GM21515 (cell line): Measurements from ENCODE around the gene ANTKMT.

Experiments used
- ATAC-seq: cut with Tn5 transposase; IDR thresholded peaks from one replicate; pipeline ENCODE4 v1.9.1; 2021; ENCODE audit not compliant: unreplicated experiment

ANTKMT gene, protein sequence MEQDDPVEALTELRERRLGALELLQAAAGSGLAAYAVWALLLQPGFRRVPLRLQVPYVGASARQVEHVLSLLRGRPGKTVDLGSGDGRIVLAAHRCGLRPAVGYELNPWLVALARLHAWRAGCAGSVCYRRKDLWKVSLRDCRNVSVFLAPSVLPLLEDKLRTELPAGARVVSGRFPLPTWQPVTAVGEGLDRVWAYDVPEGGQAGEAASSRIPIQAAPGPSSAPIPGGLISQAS

DNA sequence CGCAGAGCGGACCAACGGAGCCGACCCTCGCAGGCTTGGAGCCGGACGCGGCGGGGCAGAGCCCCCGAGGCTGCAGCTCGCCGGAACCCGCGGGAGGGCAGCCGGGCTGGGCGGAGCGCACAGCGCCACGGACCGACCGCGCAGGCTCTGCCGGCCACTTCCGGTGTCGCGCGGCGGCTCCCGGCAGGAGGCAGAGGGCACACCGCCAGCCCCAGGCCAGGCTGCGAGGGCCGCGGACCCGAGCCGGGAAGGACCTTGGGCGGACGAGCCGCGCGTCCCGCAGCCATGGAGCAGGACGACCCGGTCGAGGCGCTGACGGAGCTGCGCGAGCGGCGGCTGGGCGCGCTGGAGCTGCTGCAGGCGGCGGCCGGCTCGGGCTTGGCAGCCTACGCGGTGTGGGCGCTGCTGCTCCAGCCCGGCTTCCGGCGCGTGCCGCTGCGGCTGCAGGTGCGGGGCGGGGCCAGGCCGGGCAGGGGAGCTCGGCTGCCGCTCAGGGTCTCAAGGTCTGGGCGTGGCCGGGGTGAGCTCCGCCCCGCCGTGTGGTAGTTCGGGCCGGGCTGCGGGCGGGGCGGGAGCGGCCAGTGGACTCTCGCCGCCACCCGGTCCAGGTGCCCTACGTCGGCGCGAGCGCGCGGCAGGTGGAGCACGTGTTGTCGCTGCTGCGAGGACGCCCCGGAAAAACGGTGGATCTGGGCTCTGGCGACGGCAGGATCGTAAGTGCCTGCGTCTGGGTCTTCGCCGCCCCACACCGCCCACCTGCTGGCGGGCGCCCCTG lies at the start of gene ANTKMT:
Gene ANTKMT (plus strand): TSS at position 157 of the 775 bp plus-strand sequence. CDS start 129 bp downstream, at position 286.
- ATAC-seq: peak; percentile 63

DNA sequence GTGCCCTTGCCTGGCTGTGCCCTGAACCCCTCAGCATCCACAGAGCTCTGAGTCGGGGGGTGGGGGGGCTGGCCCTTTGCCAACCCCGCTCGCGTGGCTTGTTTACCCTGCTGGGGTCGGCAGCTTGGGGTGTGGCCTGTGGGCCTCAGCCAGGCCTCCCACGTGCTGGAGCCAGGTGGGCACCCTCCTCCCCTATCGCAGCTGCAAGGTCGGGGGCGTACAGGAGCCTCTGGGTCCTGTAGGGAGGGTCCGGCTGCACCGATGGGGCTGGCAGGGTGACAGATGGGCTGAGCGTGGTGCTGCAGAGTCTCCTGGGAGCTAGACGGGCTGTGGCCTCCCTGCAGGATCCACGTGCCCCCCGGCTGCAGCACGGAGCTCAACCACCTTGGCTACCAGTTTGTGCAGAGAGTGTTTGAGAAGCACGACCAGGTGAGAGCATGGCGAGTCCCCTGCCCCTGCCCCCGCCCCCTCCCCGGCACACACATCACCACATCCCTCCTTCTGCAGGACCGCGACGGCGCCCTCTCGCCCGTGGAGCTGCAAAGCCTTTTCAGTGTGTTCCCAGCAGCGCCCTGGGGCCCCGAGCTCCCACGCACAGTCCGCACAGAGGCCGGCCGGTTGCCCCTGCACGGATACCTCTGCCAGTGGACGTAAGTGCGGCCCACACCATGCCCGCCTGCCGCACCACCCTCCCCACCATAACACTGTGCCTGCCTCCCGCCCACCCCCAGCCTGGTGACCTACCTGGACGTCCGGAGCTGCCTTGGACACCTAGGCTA lies 49.4 kb upstream of the ANTKMT start:
- ATAC-seq: no peak

DNA sequence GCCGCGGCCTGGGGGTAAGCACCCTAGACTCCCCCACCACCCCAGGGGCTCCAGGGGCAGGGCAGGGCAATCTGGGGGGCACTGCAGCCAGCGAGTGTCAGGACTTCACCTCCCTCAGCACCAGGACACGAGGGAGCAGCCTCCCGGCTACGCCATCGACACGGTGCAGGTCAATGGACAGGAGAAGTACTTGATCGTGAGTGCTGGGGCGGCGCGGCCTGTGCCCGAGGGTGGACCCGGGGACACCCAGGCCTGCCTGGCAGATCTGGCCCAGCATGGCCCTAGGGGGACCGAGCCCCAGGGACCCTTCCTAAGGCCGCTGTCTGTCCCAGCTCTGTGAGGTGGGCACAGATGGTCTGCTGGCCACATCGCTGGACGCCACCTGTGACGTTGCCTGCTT lies 48.6 kb upstream of the ANTKMT start:
- ATAC-seq: no peak

DNA sequence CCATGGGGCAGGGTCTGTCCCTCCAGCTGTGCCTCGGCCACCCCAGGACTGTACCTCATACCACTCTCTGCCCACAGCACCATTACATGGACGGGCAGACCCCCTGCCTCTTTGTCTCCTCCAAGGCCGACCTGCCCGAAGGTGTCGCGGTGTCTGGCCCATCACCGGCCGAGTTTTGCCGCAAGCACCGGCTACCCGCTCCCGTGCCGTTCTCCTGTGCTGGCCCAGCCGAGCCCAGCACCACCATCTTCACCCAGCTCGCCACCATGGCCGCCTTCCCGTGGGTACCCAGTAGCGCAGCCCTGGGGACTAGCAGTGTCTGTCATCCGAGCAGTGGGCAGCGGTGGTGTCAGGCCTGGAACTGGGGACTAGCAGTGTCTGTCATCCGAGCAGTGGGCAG lies 48.1 kb upstream of the ANTKMT start:
- no peak for ATAC-seq

DNA sequence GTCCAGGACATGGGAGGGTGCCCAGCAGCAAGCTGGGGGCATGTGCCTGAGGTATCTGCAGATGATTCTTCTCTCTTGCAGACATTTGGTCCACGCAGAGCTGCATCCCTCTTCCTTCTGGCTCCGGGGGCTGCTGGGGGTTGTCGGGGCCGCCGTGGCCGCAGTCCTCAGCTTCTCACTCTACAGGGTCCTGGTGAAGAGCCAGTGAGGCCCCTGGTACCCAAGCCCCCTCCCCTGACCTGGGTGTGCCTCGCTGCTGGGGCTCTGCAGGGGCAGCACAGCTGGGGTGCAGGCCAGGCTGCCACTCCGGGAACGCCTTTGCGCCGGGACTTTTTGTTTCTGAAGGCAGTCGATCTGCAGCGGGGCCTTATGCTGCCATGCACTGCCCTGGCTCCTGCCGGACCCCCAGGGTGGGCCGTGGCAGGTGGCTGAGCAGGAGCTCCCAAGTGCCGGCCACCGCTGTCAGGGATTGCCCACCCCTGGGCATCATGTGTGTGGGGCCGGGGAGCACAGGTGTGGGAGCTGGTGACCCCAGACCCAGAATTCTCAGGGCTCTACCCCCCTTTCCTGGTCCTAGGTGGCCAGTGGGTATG lies 47.5 kb upstream of the ANTKMT start:
- no peak for ATAC-seq

DNA sequence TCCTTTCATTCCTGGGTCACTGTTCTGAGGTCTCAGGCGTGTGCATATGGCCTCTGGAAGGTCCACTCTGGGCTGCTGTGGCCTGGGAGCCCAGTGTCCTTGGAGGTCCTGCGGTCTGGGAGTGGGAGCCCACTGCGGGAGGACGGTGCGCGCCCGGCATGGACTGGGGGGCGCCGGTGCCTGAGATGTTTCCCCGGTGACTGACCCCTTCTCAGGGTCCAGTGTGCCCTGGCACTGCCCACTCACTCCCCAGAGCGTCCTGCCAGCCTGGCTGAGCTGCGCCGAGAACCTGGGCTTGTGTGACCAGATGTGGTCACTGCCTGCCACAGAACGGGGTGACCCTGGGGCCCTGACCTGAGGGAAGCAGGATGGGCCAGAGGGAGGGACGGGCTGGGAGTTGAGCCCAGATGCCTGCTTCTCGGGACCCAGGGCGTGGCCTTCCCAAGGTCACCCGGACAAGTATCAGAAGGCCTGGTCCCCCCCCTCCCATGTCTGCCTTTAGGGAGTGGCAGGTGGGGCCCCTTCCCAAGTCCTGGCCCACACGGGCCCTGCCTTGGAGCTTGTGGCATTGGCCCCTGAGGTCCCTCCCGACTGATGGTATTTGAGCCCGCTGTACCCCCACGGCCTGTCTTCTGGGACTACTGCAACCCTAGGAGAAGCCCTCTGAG lies 46.6 kb upstream of the ANTKMT start:
- ATAC-seq: no peak

DNA sequence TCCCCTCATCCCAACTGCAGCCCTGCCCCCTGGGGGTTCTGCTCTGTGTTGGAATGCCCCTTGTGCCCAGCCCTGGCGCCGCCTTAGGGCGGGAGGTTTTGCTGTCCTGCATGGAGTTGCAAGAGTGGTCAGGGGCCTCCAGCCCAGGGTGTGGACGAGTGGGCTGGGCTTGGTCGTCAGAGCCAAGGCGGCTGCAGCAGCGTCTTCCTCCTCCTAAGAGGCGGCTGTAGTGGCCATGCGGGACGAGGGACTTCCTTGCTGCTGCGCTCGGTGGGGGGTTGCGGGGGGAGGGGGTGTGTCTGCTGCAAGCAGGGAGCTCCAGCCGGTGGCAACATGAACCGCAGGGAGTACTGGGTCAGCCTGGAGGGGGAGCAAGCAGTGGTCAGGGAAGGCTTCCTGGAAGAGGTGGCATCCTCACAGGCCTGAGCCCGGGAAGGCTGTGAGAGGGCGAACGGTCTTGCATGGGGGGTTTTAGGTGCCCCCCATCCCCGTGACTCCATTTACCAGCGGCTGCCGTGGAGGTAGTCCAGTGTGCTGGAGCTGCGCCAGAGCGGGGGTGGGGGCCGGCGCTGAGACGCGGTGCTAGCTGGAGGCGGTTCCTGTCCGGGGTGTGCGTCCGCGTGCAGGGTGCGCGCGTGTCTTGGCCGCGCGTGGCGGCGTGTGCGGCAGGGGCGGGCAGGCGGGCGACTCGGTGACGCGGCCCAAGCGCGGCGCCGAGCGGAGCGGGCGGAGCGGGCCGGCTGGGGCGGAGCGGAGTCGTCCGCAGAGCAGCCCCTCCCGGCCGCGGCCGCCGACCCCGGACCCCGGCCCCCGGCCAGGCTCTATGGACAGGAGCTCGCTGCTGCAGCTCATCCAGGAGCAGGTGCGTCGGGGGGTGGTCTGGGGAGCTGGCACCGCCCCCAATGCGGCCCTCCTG lies 45.7 kb upstream of the ANTKMT start, which contains the start of gene RHBDL1:
Gene RHBDL1 (plus strand): TSS at position 704 of the 916 bp plus-strand sequence. CDS start 120 bp downstream, at position 824.
- no peak for ATAC-seq

DNA sequence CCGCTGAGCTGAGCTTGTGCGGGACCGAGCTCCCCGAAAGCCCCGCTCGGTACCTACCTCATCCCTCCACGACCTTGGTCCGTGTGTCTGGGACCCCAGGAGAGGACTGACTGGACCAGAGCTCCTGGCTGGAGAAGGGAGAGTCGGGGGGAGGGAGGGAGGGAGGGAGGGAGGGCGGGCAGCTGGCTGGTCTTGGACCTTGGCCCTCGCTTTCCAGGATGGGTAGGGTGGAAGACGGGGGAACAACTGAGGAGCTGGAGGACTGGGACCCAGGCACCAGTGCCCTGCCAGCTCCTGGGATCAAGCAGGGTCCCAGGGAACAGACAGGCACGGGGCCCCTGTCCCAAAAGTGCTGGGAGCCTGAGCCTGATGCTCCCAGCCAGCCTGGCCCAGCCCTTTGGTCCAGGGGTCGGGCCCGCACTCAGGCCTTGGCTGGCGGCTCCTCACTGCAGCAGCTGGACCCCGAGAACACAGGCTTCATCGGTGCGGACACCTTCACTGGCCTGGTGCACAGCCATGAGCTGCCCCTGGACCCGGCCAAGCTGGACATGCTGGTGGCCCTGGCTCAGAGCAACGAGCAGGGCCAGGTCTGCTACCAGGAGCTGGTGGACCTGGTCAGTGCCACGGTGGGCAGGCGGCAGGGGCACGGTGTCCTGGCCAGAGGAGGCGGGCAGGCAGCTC lies 44.9 kb upstream of the ANTKMT start:
- ATAC-seq: no peak

DNA sequence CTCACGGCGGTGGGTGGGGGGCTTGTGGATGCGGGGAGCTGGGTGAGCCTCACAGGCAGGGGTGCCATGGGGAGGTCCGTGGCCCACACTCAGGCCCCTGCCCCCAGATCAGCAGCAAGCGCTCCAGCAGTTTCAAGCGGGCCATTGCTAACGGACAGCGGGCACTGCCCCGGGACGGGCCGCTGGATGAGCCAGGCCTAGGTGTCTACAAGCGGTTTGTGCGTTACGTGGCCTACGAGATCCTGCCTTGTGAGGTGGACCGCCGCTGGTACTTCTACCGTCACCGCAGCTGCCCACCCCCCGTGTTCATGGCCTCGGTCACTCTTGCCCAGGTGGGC lies 44.4 kb upstream of the ANTKMT start:
- no peak for ATAC-seq

DNA sequence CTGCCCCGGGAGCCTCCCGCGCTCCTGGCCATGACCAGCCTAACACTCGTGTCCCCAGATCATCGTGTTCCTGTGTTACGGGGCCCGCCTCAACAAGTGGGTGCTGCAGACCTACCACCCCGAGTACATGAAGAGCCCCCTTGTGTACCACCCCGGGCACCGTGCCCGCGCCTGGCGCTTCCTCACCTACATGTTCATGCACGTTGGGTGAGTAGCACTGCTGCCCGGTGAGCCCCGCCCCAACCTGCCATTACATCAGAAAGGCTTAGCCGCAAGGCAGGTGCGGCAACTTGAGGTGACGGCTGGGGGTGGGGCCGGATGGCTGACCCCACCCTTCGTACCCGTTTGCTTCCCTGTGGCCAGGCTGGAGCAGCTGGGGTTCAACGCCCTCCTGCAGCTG lies 44.0 kb upstream of the ANTKMT start:
- ATAC-seq: no peak

DNA sequence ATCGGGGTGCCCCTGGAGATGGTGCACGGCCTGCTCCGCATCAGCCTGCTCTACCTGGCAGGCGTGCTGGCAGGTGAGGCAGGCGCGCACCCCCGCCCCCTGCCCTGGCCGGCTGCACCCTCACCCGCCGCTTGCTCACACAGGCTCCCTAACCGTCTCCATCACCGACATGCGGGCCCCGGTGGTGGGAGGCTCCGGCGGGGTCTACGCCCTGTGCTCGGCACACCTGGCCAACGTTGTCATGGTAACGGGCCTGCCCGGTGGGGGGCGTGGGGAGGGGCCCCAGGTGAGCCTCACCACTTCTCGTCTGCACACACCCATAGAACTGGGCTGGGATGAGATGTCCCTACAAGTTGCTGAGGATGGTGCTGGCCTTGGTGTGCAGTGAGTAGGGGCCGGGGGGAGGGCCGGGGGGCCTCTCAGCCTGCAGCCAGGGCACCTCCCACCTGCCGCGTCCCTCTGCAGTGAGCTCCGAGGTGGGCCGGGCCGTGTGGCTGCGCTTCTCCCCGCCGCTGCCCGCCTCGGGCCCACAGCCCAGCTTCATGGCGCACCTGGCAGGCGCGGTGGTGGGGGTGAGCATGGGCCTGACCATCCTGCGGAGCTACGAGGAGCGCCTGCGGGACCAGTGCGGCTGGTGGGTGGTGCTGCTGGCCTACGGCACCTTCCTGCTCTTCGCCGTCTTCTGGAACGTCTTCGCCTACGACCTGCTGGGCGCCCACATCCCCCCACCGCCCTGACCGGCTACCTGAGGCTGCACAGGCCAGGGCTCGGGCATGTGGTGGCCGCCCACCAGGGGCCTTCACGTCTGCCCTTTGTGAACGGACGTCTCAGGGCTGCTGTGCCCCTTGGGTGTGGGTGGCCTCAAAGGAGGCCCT lies 43.4 kb upstream of the ANTKMT start:
- no peak for ATAC-seq

DNA sequence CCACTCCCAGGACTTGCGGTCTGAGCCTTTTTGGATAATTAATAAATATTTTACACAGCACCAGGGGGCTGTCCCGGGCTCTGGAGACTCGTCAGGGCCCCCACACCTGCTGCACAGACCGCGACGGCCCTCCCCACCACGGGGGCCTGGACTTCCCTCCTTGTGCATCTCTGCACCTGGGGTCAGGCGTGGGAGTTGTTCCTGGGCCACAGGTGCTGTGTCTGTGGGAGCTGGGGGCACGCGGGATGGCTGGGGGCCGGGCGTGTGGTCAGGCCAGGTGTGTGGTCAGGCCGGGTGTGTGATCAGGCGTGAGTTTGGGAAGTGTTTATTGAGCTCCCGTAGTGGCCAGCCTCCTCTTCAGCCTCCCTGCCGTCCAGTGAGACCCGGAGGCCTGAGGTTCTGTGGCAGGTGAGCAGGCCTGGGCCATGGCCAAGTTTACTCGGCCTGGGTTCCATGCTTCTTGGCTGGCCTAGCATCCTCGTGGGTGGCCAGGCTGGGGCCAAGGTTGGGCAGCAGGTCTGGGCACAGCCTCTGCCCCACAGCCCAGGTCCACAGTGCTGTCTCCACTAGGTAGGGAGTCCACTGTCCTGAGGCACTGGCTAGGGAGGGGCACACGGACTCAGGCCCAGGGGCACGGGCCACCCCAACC lies 42.6 kb upstream of the ANTKMT start:
- ATAC-seq: no peak

DNA sequence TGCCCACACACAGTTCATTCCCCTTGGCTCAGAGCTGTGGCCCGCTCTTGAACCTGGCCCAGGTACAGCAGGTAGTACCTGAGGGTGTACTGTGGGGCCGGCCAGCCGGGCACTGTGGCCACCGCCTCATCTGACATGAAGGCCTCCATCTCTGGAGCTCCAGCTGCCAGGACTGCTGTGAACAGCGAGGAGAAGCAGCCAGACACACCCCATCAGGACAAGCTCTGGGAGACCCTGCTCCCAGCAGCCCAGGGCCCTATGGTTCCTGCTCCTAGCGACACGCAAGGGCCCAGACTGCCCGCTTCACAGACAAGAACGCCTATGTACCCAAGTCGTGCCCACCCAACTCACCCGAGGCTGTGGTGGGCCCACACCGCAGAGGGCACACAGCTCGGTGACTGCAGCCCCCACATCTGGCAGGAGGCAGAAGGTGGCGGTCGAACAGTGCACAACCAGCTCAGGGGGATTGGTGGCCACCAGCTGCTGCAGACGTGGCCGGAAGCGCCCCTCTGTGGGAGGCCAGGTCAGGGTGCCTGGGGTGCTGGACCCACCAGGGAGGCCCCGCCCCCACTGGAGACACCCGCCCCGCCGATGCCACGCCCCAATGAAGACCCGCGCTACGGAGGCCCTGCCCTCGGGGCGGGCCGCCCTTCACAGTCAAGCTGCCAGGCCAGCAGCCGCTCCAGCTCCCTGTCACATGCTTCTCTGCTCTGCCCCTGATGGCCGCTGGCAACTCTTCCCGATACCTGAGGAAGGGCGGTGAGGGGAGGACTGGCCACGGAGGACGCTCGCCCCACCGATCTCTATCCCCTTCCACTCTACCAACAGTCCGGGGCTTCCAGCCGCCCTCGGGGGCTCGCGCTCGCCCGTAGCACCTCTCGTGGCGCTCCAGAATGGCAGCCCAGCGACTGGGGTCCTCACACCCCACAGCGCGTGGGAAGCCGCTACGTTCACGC lies 41.8 kb upstream of the ANTKMT start:
- no peak for ATAC-seq

DNA sequence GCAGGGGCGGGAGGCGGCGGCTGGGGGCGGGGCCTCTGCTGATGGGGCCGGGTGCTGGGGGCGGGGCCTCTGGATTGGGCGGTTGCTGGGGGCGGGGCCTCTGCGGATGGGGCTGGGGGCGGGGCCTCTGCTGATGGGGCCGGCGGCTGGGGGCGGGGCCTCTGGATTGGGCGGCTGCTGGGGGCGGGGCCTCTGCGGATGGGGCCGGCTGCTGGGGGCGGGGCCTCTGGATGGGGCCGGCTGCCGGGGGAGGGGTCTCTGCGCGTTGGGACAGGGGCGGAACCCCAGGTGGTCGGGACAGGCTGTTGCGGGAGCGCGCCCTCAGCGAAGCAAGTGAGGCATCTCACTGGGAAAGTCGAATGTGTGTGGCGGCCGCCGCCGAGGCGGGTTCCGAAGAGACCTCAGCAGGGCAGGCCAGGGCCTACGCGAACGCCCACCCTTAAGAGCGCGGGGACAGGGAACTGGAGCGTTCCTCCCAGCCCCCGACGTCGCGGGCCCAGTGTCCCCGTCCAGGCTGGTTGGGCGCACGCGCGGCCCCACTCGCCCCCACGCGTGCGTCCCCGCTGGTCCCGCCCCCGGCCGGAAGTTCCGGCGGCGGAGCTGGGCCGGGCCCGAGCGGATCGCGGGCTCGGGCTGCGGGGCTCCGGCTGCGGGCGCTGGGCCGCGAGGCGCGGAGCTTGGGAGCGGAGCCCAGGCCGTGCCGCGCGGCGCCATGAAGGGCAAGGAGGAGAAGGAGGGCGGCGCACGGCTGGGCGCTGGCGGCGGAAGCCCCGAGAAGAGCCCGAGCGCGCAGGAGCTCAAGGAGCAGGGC lies 40.9 kb upstream of the ANTKMT start, which contains the start of gene STUB1:
Gene STUB1 (plus strand): TSS at position 597 of the 811 bp plus-strand sequence. CDS start 116 bp downstream, at position 713.
- peak; percentile 34 for ATAC-seq

DNA sequence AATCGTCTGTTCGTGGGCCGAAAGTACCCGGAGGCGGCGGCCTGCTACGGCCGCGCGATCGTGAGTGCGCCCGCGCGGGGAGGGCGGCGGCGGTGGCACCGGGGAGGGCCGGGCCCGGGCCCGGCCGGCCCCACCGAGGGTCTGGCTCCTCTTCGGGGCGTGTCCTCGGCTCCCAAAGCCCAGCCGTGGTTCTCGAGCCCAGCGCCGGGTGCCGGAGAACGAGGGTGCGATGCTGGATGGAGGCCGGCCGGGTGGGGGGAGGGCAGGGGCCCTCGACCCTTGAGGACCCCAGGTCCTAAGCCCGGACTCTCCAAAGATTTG lies 40.4 kb upstream of the ANTKMT start:
- ATAC-seq: no peak
